Pulmonary artery endothelial cell (primary cell): Measurements from ENCODE around the gene SLC6A20. TPM values are rescaled to one million over a fixed set of nuclear protein-coding genes. Genes with fewer than 3 reads are reported as not detected.

Experiments
- DNase-seq: peaks from one replicate; pipeline ENCODE4 v3.0.0-alpha.2; 2011; ENCODE audit warnings: low read depth, low spot score
- total RNA-seq: library from RNA; depleted of rRNA; stranded (reverse); fragments of >200 nt; gene quantifications from 2 replicates; pipeline ENCODE4 v1.2.3, GENCODE V29; 2014

Gene SLC6A20
- not detected in 2 replicates for total RNA-seq

GRCh38 chr3:45795882-45796765 is at the start of gene SLC6A20:
SLC6A20 (minus strand) TSS chr3:45796536; CDS start chr3:45796419, 117 bp downstream.
- no peak for DNase-seq

DNA sequence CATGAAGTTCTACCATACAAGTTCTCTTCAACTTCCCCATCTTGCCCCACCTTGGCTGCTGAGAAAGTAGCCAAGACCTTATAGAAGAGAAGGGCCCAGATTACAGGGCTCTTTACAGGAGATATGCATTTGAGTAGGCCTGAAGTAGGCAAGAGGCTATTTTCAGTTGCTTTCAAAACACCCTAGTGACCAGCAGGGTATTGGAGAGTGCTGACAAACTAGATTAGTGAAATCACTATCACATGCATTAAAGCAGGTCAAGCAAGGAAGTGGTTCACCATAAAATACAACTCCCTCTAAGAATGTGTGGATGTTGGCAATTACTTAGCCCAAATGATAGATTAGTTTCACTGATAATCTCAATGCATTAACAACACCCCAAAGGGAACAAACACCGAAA is 48.3 kb upstream of the SLC6A20 start:
- no peak for DNase-seq

DNA sequence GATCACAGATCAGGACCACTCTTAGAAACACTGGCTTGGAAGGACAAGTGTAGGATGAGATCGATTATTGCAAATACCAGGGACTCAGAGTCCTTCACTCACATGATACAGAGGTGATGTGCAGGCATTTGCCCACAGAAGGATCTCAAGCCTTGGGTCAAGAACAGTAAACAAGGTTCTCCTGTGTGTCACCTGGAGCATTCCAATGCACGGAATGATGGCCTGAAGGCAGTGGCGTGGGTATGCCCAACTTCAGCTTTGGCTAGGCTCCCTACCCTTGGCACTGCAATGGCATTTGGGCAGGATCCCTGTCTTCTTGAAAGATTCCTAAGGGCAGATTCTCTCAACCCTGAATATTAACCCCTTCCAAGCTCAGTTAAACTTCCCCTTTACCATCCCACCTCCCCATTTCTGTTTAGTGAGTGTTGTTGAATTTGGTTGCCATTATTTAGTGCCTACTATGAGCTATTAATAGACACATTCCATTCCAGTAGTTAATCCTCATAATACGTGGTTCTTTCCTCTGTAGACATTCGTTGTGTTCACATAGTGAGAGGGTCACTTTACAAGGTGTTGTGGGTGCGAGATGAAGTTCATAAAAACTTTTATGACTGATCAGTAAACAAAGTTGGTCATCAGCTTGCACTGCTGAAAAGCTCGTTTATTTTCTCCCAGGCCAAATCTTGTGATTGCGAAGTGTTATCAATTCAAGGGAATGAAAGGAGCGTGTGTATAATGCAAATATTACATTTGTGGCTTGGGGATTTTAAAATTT is 46.7 kb upstream of the SLC6A20 start:
- no peak for DNase-seq

GRCh38 chr3:45841757-45842491 is 45.6 kb upstream of the SLC6A20 start, which contains the start of gene LZTFL1:
LZTFL1 (minus strand) TSS chr3:45842119; CDS start chr3:45841991, 128 bp downstream.
- peak; percentile 86 for DNase-seq

DNA sequence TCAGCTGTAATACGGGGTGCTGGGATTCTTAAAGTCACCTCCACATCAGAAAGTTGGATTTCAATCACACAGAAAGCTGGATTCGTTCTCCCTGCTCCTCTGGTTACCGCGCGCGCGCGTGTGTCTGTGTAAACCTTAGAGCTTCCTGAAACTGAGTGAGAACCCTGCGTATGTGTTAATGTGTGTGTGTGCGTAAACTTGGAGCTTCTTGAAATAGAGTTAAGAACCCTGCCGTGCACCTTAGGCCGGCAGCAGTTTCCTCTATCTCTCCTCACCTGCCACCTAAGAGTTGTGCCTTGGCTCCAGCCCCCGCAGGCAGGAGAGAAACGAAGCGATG is 45.1 kb upstream of the SLC6A20 start:
- DNase-seq, result no peak

GRCh38 chr3:45838466-45838865 is 42.1 kb upstream of the SLC6A20 start:
- no peak for DNase-seq

DNA sequence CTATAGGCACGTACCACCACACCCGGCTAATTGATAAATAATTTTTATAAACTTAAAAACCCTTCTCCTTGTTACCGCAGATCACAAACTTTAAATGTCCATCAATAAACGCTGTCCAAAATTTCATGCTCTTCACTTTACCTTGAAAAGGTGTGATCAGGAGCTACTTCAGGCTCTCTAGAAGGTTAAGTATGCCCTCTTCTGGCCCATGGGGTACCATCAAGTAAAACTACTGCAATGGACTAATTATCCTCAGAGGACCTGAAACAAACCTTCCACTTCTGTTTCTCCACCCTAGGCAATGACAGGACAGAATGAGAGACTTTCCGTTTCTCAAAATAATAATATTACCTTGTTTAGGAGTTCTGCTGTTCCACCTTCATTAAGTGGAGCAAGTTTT is 36.4 kb upstream of the SLC6A20 start:
- DNase-seq, result no peak

DNA sequence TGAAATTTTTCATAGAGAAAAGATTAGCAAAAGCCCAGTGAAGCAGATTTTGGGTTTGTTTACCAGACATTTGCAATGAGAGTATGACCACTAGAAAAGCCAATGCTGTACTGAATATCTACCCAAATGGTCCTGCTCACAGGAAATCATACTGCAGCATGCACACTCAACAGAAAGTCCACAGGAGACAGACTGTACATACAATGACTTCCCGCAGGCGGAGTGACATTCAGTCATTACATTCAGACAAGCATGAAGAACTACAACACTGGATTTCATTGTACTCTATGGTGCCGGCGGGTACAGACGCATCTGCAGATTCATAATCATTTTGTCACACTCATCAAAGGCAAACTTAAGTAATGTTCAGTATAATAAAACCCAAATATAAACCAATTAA is 33.8 kb upstream of the SLC6A20 start:
- no peak for DNase-seq

DNA sequence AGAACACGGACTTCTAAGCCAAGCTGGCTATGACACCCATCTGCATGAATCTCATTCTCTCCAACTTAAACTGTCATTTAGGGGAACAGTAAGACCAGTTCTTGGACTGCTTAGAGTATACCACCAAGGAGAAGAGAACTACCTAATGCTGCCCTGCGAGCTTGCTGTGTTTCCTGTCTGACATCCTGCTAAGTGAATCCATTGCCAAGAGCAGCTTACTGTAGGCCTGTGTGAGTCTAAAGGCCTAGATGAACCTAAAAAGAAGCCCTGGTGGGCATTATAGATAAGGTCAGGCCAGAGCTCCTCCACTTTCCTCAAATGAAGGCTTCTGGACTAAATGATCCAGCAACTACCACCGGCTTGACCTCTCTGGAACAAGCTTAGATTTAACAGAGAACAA is 30.6 kb upstream of the SLC6A20 start:
- DNase-seq, result no peak

DNA sequence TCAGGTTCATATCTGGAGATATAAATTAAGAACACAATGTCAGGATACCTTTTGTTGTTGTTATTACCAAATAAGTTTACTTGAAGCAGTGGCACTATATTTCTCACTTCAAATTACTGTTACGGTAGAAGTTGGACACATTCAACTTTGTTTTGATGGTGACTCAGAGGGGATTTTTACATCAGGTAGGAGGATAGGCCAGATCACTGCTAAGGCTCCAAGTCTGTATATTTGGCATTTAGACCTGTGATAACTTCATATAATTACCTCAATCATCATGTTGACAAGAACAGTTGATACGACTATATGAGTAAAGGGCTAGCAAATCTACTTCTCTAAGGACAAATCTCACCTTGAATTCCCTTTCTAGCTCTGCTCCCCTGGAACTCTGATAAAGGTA is 30.0 kb upstream of the SLC6A20 start:
- DNase-seq, result no peak

DNA sequence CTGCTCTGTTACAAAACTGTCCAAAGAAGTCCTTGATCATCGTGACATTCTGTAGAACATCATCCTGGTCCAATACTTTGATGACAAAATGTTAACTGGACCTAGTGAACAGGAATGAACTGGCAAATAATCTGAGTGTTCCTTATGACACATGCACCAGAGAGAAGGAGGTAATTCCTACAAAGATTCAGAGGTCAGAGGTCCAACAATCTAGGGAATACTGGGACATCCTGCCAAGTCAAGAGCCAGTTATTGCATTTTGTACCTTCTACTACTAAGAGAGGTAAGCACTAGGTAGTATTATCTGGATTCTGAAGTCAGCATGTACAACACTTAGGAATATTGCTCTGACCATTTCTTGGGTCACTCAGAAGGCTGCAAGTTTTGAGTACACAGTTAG is 24.8 kb upstream of the SLC6A20 start:
- DNase-seq, result no peak

DNA sequence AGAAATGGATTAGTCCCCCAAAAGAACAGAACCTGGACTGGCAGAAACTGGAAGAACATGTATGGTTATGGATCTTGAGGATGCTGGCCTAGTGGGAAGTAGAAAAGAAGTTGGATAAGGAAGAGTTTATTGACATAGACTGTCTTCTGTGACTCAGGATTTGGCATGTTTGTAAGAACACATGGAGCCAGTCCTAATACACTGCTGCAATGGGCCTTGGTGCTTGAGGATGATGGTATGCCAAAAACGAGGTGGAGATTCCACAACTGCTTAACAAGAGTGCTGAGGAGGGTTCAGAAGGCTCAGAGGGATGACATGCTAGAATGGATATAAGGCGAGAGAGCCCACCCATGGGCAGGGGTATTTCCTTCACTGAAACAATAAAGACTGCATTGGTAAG is 23.2 kb upstream of the SLC6A20 start:
- no peak for DNase-seq

GRCh38 chr3:45817831-45818522 is 21.6 kb upstream of the SLC6A20 start:
- peak; percentile 70 for DNase-seq

GRCh38 chr3:45816544-45816943 is 20.2 kb upstream of the SLC6A20 start:
- no peak for DNase-seq

DNA sequence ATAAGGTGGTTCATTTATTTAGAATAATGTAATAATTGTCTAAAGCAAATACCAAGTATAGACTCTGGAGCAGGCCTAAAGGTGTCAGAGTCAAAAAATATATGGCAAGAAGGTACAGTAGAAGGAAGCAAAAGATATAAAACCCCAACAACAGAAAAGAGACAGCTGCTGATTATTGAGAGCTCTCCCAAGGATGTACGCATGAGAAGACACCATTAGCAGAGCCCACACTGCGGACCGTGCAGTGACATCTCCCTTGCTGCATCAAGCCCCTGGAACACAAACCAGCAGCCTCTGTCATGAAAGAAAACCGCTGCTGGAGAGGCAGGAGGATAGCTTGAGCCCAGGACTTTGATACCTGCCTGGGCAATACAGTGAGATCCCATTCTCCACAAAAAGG is 18.0 kb upstream of the SLC6A20 start:
- DNase-seq, result no peak

DNA sequence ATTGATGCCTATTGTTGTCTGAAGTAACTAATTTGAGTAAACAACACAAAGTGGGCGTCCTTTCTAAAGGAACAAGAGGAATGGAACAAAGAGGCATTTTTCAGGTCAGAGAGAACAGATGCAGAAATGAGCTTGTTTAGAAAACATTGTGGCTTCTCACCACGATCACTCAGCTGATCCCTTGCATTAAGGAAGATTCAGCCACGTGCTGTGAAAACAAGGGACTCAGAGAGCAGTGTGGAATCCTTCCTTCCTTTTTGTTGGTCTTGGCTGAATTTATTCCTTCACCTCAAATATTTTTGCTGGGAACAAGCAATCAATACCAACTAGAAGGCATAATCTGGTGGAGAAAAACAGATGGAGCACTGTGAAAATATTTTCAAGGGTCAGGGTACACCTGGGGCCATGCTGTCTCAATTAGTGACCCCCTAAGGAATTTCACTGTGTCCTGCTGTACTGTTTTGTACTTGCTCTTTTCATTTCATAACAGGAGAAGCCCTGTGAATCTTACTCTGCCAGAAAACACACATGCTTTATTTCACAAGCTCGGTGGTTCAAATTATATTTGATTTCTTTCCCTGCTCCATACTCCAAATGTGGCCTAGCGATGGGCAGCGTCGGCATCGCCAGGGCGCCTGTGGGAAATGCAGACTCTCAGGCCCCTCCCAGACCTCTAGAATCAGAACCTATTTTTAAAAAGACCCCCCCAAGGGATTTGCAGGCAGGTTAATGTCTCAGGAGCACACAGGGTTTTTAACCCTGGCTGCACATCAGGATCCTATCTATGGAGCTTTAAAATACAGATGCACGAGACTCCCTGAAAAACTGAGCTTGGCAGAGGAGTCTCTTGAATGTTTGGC is 11.6 kb upstream of the SLC6A20 start:
- DNase-seq, result no peak

GRCh38 chr3:45807133-45807532 is 10.8 kb upstream of the SLC6A20 start:
- DNase-seq, result no peak

GRCh38 chr3:45806072-45806471 is 9.7 kb upstream of the SLC6A20 start:
- no peak for DNase-seq

DNA sequence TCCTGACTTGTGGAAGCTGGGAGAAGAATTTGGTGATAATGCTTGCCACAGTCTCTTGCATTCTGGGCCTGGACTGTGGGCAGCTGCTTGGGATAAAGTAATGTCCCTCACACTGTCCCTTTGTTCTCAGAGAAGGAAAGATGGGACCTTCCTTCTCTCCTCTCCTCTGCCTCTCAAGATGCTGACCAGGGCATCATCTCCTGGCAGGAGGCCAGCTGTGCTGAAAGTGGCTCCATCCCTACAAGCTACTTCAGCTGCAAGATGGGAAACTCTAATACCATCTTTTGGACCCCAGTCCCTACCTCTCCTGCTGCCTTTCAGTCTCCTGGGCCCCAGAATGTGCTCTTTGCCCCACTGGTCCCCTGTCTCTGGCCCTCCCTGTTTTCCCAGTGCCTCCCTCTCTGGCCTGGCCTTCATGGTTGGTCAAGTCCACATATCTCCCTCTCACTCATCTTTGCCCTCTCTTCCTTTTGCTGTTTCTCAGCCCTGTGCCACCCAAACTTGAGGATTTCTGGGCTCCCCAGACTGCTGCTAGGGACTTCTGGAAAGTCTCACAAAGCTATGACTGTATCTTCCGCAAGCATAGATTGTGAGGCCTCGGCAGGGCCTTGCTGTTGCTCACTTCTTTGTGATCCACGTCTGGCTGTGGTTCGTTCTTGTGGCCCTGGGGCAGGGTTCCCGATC is 7.1 kb upstream of the SLC6A20 start:
- no peak for DNase-seq

- DNase-seq, result no peak
These were observed 5.8 kb upstream of the SLC6A20 start for GRCh38 chr3:45802146-45802545.
